GM12891 (cell line): ENCODE results near the gene RFTN2.

Experiments
- PAX5 ChIP-seq: IDR thresholded peaks from 2 replicates; pipeline ENCODE4 v1.6.1; 2011; ENCODE audit warnings: low read length, moderate library complexity, mild to moderate bottlenecking; ENCODE audit not compliant: insufficient read depth, severe bottlenecking
- POLR2A ChIP-seq: IDR thresholded peaks from 2 replicates; pipeline ENCODE4 v1.6.1; 2011; ENCODE audit warnings: low read depth, low read length, control low read depth
- POLR2AphosphoS5 ChIP-seq: IDR thresholded peaks from 2 replicates; pipeline ENCODE4 v1.6.1; 2011; ENCODE audit warnings: low read depth, low read length, control low read depth
- POU2F2 ChIP-seq: IDR thresholded peaks from 2 replicates; pipeline ENCODE4 v1.6.1; 2011; ENCODE audit warnings: low read depth, mild to moderate bottlenecking, control low read depth, low read length, moderate library complexity
- SPI1 ChIP-seq: IDR thresholded peaks from 2 replicates; pipeline ENCODE4 v1.6.1; 2011; ENCODE audit warnings: low read depth, low read length, control low read depth
- TAF1 ChIP-seq: IDR thresholded peaks from 2 replicates; pipeline ENCODE4 v1.6.1; 2011; ENCODE audit warnings: low read depth, low read length, control low read depth

- no peak for TF ChIP-seq POLR2AphosphoS5
- no peak for TF ChIP-seq POLR2A
- no peak for TF ChIP-seq PAX5
- no peak for TF ChIP-seq POU2F2
- TF ChIP-seq TAF1, result no peak
- TF ChIP-seq SPI1, result no peak
These were observed 99.4 kb downstream of the RFTN2 start for GRCh38 chr2:197575987-197576386.
